RPMI8226 (cell line): ENCODE results near the gene PTPRN2.

ENCODE experiments used
- DNase-seq: peaks from one replicate; pipeline ENCODE4 v3.0.0-alpha.2; 2015

PTPRN2 gene

DNA sequence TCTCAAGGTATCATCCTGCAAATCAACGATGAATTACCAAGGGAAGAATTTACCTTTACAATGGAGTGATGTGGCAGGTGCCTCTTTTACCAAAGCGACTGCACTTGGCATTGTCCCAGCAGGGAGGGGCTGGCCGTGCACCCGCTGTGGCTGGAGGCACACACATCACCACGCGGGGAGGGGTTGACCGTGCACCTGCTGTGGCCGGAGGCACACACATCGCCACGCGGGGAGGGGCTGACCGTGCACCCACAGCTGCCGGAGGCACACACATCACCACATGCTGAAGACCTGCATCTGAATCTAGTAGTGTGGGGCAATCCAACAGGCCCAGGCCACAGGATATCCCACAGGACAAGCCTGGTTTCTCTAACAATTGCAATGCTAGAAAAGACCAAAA is 757.3 kb downstream of the PTPRN2 start:
- peak; percentile 33 for DNase-seq

DNA sequence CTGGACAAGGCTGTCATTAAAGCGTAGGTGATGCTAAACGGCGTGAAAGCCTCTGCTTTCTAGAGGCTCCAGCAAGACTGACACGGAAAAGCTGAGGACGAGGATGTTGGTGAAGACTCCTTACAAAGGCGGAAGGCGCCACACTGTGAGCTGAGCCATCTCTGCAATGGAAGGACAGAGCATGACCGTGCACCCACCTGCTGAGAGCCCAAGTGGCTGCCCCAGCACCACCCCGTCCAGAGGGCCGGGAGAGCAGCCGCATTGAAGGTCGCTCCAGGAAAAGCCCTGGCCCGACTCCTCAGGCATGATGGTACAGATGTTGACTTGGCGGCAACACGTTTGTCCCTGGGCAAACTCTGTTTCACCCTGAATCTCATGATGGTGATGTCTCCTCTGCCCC is 758.1 kb downstream of the PTPRN2 start:
- no peak for DNase-seq

DNA sequence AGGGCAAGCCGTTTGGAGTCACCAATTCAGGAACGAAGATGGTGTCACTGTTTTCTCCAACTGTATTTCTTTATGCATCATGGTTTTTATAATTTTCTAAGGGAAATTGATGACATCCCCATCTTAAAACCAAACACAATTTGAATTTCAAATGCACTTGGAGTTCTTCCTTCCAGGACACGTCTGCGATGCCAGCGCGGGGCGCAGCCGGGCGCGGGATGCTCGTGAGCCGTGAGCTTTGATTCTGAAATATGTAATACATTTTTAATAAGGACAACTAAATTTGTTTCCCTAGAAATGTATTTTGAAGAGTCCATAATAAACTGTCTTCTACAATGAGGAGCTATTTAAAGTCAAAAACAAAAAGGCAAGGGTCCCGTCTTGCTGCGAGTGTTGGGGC is 758.7 kb downstream of the PTPRN2 start:
- DNase-seq: no peak

DNA sequence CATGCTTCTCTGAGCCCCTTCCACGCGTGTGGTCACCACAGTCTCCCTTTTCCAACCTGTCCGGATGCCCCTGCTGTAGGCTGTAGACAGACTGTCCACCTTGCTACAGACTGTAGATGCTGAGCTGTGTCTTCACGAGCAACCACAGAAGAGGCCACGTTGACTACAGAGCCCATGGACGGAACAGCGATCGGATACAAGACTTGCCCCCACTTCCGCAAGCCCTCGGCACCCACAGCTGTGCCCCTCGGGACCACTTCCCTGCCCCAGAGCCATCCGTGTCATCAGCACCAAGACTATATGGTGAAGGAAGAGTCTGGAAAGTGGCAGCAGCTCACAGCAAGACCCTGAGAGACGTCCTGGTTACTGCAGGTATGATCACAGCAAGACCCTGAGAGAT is 759.4 kb downstream of the PTPRN2 start:
- DNase-seq: no peak

DNA sequence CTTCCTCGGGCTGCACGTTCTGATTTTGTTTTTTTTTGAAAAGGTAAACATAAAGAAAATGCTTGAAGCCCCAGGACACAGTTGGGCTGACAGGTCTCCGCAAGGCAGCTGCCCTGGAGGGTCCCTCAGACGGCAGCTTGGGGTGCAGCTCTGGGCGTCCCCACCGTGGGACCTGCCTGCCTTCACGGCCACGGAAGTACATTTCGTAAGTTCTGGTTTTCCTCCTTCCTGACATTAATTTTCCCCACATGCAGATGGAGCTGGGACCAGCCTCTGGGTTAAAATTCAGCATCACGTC is 759.8 kb downstream of the PTPRN2 start:
- DNase-seq: no peak

DNA sequence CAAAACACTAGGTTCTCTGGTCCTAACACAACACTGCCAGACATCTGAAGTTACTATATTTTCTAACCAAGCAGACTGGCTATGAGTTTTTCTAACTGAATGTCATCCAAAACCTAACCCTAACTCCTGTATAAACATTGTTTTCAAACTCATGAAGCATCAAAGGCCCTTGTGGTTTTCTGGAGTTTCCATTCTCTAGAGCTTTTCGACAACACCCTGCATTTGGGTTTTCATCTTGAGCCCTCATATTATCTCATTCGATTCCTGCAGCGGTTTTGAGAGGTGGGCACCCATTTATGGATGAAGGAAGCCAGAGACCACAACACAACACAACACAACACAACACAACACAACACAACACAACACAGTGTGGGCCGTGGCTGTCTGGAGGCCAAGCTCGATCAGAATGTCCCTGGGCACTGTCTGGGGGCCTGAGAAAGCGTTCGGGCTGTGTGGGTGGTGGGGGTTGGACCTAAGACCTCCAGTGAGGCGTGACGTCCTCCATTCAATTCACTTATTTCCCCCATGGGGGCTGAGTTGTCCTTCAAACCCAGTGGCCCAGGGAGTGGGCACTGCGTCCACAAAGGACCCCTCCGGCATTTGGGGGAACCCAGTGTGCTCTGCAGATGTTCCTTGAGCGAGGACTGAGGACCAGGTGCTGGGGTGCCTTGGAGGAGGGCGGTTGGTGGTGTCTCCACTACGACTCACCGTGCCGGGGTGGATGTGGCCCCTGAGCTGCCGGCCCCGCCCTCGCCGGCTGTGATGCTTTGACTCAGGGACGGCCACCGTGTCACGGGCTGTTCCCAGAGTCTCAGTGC is 760.4 kb downstream of the PTPRN2 start:
- no peak for DNase-seq

DNA sequence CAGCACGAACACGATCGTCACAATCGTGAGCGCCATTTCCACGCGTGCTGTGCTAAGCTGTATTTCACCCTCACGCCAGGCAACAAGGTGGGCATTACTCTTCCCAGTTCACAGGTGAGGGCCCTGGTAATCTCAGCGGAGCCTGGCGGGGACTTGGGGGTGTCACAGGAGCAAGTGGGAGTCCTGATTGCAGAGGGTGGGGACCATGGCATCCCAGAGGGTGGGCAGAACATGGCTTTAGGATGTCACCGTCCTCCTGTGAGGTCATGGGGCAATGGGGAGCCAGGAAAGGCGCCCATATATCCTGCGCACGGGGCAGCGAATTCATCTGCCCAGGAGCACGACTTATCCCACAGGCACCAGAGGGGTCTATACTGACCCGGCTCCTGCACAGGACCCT is 761.1 kb downstream of the PTPRN2 start:
- DNase-seq: no peak

DNA sequence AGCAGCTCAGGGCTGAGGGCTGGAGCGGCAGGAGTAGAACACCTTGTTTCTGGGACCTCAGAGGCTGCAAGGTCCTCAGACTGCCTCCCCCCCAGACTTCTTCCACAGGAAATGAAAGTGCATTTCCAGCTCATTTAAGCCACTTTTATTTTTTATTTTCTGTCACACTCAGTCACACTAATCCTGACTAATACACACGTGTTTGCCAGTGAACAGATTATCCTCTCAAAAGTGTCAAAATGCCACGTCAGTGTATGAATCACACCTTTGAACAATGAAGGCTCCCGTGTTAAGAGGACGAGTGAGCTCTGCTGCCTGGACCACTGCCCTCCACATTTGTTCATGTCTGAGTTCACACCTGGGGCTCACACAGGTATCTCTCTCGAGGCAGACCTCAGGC is 762.3 kb downstream of the PTPRN2 start:
- DNase-seq: no peak

DNA sequence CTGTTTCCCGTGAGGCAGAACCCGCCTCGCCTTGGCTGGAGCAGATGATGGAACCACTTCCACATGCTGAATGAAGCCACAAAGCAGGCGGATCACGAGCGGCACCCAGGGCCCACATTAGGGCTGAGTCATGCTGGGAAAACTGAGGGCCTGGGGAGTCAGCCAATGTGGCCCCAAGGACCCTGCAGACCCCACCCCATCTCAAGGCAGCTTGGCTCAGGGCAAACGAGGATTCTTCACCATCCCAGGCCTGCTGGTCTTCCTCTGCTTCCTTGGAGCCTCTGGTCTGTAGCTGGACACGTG is 762.9 kb downstream of the PTPRN2 start:
- DNase-seq: no peak

DNA sequence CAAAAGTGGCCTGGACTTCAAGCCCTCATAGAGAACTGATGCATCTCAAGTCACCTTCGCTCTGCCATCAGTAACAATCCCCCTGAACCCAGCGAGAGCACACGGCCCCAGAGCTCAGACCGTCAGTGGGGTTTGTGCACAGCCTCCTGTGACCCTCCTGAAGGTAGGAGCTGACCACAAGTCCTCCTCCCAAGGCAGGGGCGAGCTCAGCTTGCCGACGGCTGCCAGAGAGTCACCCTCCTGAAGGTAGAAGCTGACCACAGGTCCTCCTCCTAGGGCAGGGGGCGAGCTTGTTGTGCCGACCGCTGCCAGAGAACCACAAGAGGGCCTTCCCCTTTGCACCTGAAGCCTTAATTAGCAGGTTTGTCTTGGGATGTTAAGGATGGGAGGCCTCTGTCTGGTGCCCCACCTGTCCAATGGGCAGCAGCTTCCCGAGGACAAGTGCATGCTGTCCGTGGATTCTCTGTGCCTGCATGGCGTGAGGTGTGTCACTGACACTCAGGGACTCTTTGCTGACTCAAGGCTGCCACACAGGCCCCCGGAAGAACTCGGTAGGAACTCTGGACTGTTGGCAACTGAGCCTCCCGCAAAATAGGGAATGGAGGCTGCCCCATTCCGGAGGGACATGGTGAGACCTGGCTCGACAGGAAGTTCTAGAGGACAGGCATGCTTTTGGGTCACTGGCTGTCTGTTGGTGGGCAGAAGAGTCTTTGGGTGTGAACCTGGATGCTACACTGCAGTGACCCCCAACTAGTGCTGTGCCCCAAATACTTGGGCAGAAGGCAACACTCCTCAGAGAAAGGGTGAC is 763.4 kb downstream of the PTPRN2 start:
- DNase-seq: no peak

DNA sequence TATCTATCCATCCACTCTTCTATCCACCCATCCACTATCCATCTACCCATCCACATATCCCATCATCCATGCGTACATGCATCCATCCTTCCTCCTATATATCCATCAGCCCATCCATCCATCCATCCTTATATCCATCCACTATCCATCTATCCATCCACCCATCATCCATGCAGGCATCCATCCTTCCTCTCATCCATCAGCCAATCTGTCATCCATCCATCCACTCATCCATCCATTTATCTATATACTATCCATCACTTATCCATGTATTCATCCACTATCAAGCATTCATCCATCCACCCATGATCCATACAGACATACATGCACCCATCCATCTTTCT is 765.0 kb downstream of the PTPRN2 start:
- no peak for DNase-seq

DNA sequence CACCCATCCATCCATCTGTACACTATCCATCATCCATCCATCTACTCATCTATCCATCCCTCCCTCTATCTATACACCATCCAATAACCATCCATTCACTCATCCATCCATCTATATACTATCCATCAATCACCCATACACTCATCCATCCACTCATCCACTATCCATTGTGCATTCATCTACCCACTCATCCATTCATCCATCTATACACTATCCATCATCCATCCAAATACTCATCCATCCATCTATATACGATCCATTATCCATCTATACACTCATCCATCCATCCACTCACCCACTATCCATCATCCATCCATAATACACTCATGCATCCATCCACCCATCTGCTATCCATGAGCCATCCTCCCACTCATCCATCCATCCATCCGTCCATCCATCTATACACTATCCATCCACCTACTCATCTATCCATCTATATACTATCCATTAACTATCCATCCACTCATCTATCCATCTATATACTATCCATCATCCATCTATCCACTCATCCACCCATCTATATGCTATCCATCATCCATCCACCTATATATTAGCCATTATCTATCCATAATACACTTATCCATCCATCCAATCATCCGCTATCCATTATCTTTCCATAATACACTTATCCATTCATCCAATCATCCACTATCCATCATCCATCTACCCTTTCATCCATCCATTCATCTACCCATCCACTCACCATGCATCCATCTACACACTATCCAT is 765.5 kb downstream of the PTPRN2 start:
- DNase-seq: no peak

DNA sequence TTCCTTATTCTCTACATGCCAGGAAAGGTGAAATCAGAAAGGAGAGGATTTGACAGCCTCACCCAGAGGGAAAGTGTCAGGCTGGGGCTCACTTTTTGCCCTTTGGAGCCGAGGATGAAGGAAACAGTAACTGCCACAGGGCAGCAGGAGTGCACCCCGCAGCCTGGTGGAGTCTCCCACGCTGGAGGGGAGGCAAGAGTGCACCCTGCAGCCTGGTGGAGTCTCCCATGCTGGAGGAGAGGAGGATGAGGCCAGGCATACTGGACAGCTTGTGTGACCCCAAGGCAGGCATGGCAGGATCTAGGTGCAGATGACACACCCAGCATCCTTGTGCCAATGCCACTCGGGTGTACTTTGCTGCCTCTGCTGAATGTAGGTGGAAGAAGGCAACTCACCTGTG is 766.8 kb downstream of the PTPRN2 start:
- no peak for DNase-seq

DNA sequence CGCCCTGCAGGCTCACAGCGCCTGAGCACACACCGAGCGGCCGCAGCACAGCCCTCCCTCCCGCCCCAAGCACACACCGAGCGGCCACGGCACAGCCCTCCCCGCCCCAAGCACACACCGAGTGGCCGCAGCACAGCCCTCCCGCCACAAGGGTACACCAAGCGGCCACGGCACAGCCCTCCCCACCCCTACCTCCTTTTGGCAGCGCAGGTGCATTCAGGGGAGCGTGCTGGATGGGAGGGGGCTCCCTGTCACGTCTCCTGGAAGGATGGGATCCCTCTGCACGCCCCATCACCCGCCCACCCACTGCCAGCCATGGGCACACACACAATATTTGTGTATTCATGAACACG is 768.2 kb downstream of the PTPRN2 start:
- DNase-seq: no peak

DNA sequence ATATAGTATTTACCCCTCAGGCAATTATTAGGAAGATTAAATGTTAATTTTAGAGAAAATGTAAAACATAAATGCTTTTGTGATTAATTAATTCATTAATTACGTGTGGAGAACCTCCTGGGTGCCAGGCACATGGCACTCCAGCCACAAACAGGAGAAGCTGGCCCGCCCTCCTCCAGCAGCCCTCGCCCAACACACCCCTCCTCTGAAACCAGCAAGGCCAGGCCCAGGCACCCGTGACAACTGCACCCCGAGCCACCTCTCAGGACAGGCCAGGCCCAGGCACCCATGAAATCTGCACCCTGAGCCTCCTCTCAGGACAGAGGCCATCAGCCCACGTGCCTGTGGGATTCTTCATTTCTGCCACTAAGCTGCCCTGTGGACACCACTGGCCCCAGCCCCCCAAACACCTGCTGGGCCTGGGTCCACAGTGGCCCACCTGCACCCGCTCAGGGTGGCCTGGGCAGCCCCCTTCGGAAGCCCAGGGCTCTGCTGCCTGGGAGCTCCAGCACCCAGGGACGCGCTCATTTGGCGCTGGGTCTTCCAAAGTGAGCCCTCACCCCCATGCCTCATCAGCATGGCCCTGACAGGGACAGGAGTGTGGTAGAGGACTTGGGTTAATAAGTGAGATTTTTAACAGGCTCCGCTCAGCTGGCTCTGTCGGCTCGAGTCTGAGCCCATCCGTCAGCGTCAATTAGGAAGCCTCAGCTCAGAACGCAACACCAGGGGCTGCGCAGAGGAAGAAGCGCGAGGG is 768.7 kb downstream of the PTPRN2 start:
- DNase-seq: no peak

DNA sequence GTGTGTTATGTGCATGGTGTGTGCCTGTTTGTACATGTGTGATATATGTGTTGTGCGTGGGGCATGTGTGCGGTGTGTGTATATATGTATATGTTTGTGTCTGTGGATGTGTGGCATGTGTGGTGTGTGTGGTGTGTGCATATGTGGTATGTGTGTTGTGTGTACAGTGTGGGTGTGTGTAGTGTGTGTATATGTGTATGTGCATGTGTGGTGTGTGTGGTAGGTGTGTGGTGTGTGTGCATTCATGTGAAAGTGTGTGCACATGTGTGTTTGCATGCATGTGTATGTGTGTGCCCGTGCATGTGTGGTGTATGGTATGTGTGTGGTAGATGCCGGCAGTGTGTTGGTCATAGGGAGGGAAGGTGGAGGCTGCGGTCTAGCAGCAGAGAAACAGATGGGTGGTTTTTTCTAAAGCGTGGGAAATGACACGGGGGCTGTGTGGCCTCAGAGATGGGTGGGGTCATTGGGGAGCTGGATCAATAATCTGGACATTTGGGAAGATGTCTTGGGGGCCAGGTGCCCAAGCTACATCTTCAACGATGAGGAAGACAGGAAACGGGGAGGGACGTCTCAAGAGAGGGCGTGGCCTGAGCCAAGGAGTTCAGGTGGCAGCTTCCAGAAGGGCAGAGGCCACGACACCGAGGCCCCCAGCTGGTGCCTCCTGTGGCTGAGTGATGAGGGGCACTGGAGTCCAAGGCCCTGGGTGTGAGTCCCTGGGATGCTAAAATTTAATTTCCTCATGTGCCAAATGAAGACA is 769.5 kb downstream of the PTPRN2 start:
- DNase-seq: no peak

DNA sequence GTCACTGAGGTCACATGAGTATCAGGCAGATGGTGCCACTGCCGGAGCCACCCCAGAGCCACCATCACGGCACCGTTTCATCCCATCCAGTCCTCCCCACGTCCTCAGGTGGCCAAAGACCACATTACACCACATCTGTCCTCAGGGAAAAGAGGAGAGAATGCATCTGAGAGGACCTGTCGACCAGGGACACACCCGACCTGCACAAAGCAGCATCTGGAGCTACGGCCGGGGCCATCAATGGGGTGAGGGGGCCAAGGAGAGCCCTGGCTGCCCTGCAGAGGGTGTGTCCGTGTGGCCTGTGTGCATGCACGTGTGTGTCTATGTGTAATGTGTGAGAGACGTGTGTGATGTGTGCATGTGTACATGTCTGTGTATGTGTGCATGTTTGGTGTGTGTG is 770.2 kb downstream of the PTPRN2 start:
- no peak for DNase-seq

DNA sequence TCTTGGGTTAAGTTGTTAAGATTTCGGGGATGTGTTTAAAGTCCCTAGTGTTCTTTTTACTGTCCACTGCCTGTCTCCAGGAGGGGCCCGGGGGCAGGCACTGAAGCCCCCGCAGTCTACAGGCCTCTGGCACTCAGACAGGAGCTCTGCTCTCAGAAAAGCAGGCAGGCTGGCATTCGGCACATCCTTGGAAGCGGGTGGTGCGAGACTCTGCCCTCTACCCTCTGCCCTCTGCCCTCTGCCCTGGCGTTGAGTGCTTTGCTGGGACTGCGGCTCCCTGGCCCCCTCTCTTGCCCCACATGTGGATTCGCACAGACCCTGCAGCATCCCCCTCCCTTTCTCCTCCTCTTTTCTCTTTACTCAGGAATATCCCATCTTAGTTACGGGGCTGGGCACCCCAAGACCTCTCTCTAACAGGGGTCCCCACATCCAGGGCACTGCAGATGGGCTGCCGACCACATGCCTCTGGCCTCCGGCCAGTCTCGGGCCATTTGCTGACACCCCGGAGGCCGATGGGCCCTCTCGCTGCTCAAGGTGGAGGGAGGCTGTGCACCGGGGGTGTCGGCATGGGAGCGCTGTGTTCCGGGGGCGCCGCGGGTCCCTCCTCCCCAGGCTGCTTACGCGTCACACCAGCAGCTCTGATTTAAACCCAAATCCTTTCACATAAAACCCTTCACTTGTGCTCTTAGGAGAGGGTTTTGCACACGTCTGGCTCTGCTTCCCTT is 770.9 kb downstream of the PTPRN2 start:
- no peak for DNase-seq

DNA sequence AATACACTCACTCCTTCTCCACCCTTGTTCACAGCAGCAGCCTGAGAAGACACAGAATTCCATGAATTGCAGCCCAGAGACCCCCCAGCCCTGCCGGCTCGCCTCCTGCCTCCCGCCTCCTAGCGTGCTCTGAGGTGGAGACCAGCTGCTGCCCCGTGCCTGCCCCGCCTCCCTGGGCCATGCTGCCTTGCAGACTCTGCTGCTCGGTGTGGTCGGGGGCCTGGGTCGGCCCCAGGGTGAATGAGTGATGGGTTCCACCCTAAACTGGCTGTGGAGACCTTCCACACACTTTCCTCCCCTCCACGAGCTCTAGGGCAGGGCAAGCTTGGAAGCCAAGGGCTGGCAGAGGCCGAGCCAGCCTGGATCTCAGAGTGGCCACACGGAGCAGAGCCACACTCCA is 771.5 kb downstream of the PTPRN2 start:
- DNase-seq: no peak

DNA sequence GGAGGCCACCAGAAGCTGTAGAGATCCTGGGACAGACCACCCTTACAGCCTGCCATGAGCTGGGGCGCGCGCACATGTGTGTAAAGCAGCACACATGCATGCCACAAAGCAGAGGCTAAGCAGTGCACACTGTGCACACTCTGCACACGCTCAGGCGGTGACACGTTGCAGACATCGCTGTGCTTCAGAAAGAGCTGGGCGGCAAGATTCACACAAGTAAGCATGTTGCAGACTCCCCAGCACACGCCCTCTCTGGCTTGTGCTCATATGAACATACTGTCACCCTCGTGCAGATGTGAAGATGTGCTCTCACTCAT is 772.0 kb downstream of the PTPRN2 start:
- no peak for DNase-seq

DNA sequence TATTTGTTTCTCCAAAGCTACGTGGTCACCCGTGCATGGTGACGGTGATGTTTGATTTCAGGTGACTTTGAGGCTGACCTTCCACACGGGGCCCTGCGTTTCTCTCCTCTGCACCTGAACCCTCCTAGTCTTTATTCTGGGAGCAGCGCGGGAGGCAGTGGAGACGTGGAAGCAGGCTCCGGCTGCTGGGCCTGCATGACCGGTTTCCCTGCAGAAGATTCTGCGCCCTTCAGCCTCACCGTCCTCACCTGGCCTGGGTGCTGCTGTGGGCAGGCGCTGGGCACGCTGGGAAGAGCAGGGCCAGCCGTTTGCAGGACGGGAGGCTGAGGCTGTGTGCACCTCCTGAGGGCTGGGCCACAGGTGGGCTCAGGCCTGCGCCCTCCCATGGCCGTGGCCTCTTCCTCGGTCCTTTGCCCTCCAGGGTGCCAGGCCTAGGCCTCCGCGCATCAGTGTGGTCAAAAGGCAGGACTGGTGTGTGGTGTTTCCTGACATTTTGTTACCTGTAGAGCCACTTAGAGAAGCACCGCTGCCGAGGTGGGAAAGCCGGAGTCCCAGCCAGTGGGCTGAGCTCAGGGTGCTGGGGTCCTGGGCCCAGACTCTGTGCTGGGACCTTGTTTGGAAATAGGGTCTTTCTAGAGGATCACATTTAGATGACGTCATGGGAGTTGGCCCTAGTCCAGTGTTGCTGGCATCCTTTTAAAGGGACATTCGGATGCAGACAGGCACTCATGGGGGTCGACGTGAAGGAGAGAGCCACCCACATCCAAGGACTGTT is 772.5 kb downstream of the PTPRN2 start:
- DNase-seq: no peak
